Osteoblast (primary cell): Measurements from ENCODE around the gene PHOX2A. TPM values are rescaled to one million over a fixed set of nuclear protein-coding genes. Genes with fewer than 3 reads are reported as not detected.

ENCODE experiments used
- DNase-seq: peaks from one replicate; pipeline ENCODE4 v3.0.0; 2011; ENCODE audit warnings: low spot score, mixed read lengths; ENCODE audit not compliant: insufficient read length; ENCODE audit errors: missing footprints
- H2AFZ ChIP-seq: 2 replicates; pipeline ENCODE4 v1.6.0; 2011; ENCODE audit warnings: mild to moderate bottlenecking, low read length
- H3K27ac ChIP-seq: 2 replicates; pipeline ENCODE4 v1.5.1; 2011; ENCODE audit warnings: mild to moderate bottlenecking, low read depth, low read length, moderate library complexity
- H3K27me3 ChIP-seq: 2 replicates; pipeline ENCODE4 v1.6.0; 2012; ENCODE audit warnings: mild to moderate bottlenecking, control low read depth, inconsistent platforms, low read length, moderate library complexity; ENCODE audit not compliant: insufficient read depth
- H3K36me3 ChIP-seq: 2 replicates; pipeline ENCODE4 v1.5.1; 2011; ENCODE audit warnings: mild to moderate bottlenecking, low read length, control low read depth, moderate library complexity; ENCODE audit not compliant: insufficient read depth
- H3K4me1 ChIP-seq: 2 replicates; pipeline ENCODE4 v1.5.1; 2011; ENCODE audit warnings: mild to moderate bottlenecking, low read length, control low read depth, moderate library complexity; ENCODE audit not compliant: insufficient read depth
- H3K4me2 ChIP-seq: 2 replicates; pipeline ENCODE4 v1.6.0; 2011; ENCODE audit warnings: mild to moderate bottlenecking, low read length; ENCODE audit not compliant: insufficient read depth
- H3K4me3 ChIP-seq: fragments of 200-600 bp; sonication (generic); 3 replicates; pipeline ENCODE4 v1.5.1; 2012; ENCODE audit warnings: mild to moderate bottlenecking, low read length, inconsistent platforms; ENCODE audit not compliant: insufficient read depth
- H3K79me2 ChIP-seq: 2 replicates; pipeline ENCODE4 v1.6.0; 2012; ENCODE audit warnings: mild to moderate bottlenecking, low read length, control low read depth, inconsistent platforms; ENCODE audit not compliant: insufficient read depth
- H3K9me3 ChIP-seq: 2 replicates; pipeline ENCODE4 v1.5.1; 2011; ENCODE audit warnings: low read depth, low read length, control low read depth
- H4K20me1 ChIP-seq: 2 replicates; pipeline ENCODE4 v1.6.0; 2012; ENCODE audit warnings: mild to moderate bottlenecking, low read length, control low read depth; ENCODE audit not compliant: insufficient read depth
- total RNA-seq: library from RNA; depleted of rRNA; stranded (reverse); fragments of >200 nt; gene quantifications from 2 replicates; pipeline ENCODE4 v1.2.3, GENCODE V29; 2012
- TF ChIP-seq, protein P1 (sequence below): IDR thresholded peaks from 2 replicates; pipeline ENCODE4 v1.5.1; 2011; ENCODE audit warnings: mild to moderate bottlenecking, low read depth, low read length, moderate library complexity; ENCODE audit errors: extremely low read depth

Gene PHOX2A
- total RNA-seq, 1 donor = not detected

DNA sequence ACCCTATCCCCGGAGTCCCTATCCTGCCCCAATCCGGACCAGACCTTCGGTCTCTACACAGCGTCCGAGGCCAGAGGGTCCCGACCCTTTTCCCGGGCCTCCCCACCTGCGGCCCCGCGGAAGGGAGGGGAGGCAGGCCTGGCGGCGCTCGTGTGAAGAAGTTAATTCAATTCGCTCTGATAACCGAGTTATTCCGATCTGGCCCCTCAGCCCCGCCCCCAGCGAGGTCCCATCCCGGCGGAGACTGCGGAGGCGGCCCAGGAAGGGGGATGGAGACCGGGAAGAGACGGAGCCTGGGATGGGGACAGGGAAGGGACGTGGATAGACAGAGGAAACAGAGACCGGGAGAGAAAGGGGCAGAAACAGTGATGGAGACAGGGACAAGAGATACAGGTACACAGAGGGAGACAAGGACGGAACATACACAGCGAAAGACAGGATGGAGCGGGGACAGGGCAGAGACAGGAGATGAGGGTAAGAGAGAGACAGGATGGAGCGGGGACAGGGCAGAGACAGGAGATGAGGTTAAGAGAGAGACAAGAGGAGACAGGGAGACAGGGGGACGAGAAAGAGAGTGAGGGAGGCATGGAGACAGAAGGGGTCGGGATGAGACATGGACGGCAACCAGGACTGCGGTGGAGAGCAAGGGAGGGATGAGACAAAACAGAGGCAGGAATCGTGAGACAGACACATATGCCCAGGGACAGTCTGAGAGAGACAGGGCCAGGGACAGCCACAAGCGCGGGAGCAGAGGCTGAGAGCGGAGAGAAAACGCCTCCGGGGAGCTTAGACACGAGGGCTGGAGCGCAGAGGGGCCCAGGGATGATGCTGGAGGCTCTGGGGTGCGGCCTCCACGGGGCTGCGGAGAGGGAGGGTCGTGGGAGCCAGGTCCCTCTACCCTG lies 636 bp upstream of the PHOX2A start:
- H3K36me3 ChIP-seq = no peaks in the 10 kb centered on the region
- no peak overlapping the region for H3K4me3 ChIP-seq
- TF ChIP-seq, protein P1, sequence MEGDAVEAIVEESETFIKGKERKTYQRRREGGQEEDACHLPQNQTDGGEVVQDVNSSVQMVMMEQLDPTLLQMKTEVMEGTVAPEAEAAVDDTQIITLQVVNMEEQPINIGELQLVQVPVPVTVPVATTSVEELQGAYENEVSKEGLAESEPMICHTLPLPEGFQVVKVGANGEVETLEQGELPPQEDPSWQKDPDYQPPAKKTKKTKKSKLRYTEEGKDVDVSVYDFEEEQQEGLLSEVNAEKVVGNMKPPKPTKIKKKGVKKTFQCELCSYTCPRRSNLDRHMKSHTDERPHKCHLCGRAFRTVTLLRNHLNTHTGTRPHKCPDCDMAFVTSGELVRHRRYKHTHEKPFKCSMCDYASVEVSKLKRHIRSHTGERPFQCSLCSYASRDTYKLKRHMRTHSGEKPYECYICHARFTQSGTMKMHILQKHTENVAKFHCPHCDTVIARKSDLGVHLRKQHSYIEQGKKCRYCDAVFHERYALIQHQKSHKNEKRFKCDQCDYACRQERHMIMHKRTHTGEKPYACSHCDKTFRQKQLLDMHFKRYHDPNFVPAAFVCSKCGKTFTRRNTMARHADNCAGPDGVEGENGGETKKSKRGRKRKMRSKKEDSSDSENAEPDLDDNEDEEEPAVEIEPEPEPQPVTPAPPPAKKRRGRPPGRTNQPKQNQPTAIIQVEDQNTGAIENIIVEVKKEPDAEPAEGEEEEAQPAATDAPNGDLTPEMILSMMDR = no peak
- DNase-seq = peak; percentile 83
- H4K20me1 ChIP-seq = no peaks in the 10 kb centered on the region
- no peaks in the 10 kb centered on the region for H3K9me3 ChIP-seq
- no peak overlapping the region for H3K27ac ChIP-seq
- peaks cover 67% of the 10 kb centered on the region for H3K27me3 ChIP-seq
- H2AFZ ChIP-seq = no peak overlapping the region
- H3K4me2 ChIP-seq = no peak overlapping the region
- H3K4me1 ChIP-seq = no peaks in the 10 kb centered on the region
- H3K79me2 ChIP-seq = no peaks in the 10 kb centered on the region

DNA sequence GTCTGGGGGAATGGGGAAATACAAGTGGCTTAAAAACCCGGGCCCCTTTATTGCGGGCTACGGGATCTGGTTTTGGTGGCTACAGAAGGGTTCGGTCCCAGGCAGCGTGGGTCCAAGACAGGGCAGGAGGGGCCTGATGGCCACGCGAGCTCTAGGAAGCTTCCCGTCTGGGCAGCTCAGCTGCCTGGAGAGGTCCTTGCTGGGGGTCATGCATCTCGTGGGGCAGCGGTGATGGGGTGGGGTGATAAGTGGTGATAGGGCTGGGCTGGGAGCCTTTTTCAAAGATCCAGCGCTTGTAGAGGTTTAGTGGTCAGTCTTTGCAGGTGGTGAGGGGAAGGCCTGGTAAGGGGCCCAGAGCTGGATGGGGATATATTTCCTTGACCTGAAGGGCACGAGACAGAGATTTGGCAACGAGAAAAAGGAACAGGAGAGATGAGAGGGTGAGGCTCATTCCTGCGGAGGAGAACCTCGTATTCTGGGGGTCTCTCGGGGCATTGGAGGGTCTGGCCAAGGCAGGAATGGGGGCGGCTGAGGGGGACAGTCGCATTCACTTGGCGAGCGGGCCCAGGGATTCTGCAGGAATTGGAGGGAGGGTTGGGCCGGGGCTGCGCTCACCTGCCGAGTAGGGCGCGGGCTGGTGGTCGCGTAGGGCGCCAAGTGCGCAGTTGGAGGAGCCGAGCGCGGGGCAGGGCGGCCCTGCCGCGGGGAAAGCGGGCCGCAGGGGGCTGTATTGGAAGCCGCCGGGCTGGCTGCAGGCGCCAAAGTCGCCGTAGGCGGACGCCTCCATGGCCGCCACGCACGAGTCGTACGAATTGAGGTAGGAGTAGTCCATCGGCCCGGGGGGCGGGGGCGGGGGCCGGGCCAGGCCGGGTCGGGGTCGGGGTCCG lies 560 bp downstream of the PHOX2A start:
- Histone ChIP-seq H3K9me3 (no peaks in the 10 kb centered on the region), H3K27me3 (peaks cover 67% of the 10 kb centered on the region), H3K36me3 (no peaks in the 10 kb centered on the region), H3K4me2 (no peak overlapping the region), H3K79me2 (no peaks in the 10 kb centered on the region), H4K20me1 (peaks cover 7% of the 10 kb centered on the region), H2AFZ (no peak overlapping the region), H3K27ac (no peak overlapping the region), H3K4me3 (no peak overlapping the region), H3K4me1 (peaks cover 9% of the 10 kb centered on the region)
- peak; percentile 50 for DNase-seq
- TF ChIP-seq, protein P1 = no peak

DNA sequence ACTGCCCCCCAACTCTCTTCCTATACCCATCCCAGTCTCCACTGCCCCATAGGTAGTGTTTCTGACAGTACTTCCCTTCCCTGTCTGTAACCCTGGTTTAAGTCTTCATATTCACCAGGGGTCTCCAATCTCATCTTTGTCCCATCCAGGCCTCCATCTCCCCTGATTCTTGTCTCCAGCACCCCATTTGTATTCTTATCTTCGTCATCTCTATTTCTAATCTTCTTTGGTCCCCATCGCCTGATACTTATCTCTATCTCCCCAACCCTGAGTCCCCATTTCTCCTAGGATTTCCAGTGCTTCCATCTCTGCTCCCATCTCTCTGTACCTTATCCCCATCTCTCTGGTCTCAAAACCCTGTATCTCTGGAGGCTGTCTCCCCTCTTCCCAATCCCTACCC lies 1.8 kb downstream of the PHOX2A start:
- H3K27me3 ChIP-seq = peaks cover 62% of the 10 kb centered on the region

More for the DNA sequence above, 1.8 kb downstream of the PHOX2A start:
- H3K9me3 ChIP-seq = no peaks in the 10 kb centered on the region
- H3K4me2 ChIP-seq = no peak overlapping the region
- H4K20me1 ChIP-seq = peaks cover 19% of the 10 kb centered on the region
- TF ChIP-seq, protein P1 = no peak
- peaks cover 9% of the 10 kb centered on the region for H3K4me1 ChIP-seq
- no peak overlapping the region for H3K27ac ChIP-seq
- peaks cover 8% of the 10 kb centered on the region for H3K36me3 ChIP-seq
- no peaks in the 10 kb centered on the region for H3K79me2 ChIP-seq
- no peak overlapping the region for H3K4me3 ChIP-seq
- DNase-seq = no peak
- H2AFZ ChIP-seq = no peak overlapping the region
